Endothelial cell of umbilical vein (primary cell): ENCODE results near the gene POLD3. TPM values are rescaled to one million over a fixed set of nuclear protein-coding genes. Genes with fewer than 3 reads are reported as not detected.

Experiments
- BruUV-seq: library from RNA; stranded (reverse); fragments of 400-500 nt; replicated peaks from 2 replicates; lab custom pipeline; 2021; lab: Mats Ljungman, UMichigan
- CTCF ChIA-PET: fragments of 300-600, 350-600 bp; sonication (Branson Sonifier 250); formaldehyde crosslinking; loops from one replicate; lab custom pipeline; 2021; ENCODE audit warnings: antibody characterized with exemption, inconsistent platforms; lab: Charles Lee
- POLR2A ChIA-PET: fragments of 300-600, 350-600 bp; sonication (Branson Sonifier 250); formaldehyde crosslinking; loops from one replicate; lab custom pipeline; 2021; ENCODE audit warnings: antibody characterized with exemption, inconsistent platforms; lab: Charles Lee
- DNase-seq: peaks from one replicate; pipeline ENCODE4 v3.0.0-alpha.2; 2011; ENCODE audit warnings: low read depth, low spot score
- FAIRE-seq: peaks from 2 replicates; lab custom pipeline; 2011; peaks lifted over from hg19 to GRCh38; lab: Jason Lieb, UNC
- H2AFZ ChIP-seq: 2 replicates; pipeline ENCODE4 v1.6.0; 2012; ENCODE audit warnings: low read depth, low read length, control low read depth, inconsistent platforms
- H3K27ac ChIP-seq: 2 replicates; pipeline ENCODE4 v1.5.1; 2011; ENCODE audit warnings: low read depth, mild to moderate bottlenecking, control low read depth, low read length, moderate library complexity; ENCODE audit not compliant: insufficient read depth
- H3K27me3 ChIP-seq, 2 experiments: 2 replicates each; pipeline versions ENCODE4 v1.6.0 to v1.6.1; 2011; ENCODE audit warnings: low read length in 2 of 2, mixed read lengths in 1 of 2; ENCODE audit not compliant: control insufficient read depth in 2 of 2, insufficient read depth in 2 of 2
- H3K36me3 ChIP-seq, 2 experiments: 2 replicates in 1 of 2; 3 replicates in 1 of 2; pipeline ENCODE4 v1.5.1; 2011; ENCODE audit warnings: low read length in 2 of 2, mild to moderate bottlenecking in 1 of 2, moderate library complexity in 1 of 2; ENCODE audit not compliant: control insufficient read depth in 2 of 2, insufficient read depth in 2 of 2; ENCODE audit errors: extremely low read depth in 1 of 2
- H3K4me1 ChIP-seq: 3 replicates; pipeline ENCODE4 v1.5.1; 2011; ENCODE audit warnings: mild to moderate bottlenecking, low read length; ENCODE audit not compliant: control insufficient read depth, insufficient read depth; ENCODE audit errors: extremely low read depth
- H3K4me2 ChIP-seq: 2 replicates; pipeline ENCODE4 v1.6.1; 2011; ENCODE audit warnings: low read length, control low read depth, mixed read lengths; ENCODE audit not compliant: insufficient read depth
- H3K4me3 ChIP-seq, 3 experiments: fragments of 200-600 bp in 1 of 3; sonication (generic), shearing (Covaris generic) in 1 of 3; replicated peaks in 1 of 3; 2 replicates each; pipeline ENCODE4 v1.5.1; 2011 to 2016; ENCODE audit warnings: control low read depth in 3 of 3, low read length in 3 of 3, mild to moderate bottlenecking in 2 of 3, inconsistent platforms in 1 of 3, low read depth in 1 of 3, moderate library complexity in 1 of 3; ENCODE audit not compliant: insufficient read depth in 1 of 3
- H3K79me2 ChIP-seq: 2 replicates; pipeline ENCODE4 v1.6.0; 2012; ENCODE audit warnings: low read length, inconsistent platforms; ENCODE audit not compliant: control insufficient read depth, insufficient read depth
- H3K9ac ChIP-seq: replicated peaks from 2 replicates; pipeline ENCODE3; 2011; ENCODE audit warnings: low read length, control low read depth; ENCODE audit not compliant: insufficient read depth; ENCODE audit errors: extremely low read depth
- H3K9me1 ChIP-seq: replicated peaks from 3 replicates; pipeline ENCODE4 v1.6.0; 2011; ENCODE audit warnings: mild to moderate bottlenecking, low read length; ENCODE audit not compliant: control insufficient read depth, insufficient read depth; ENCODE audit errors: extremely low read depth
- H3K9me3 ChIP-seq: replicated peaks from 2 replicates; pipeline ENCODE4 v1.5.1; 2012; ENCODE audit warnings: low read length, inconsistent platforms; ENCODE audit not compliant: control insufficient read depth, insufficient read depth
- H4K20me1 ChIP-seq: replicated peaks from 2 replicates; pipeline ENCODE3; 2011; ENCODE audit warnings: mild to moderate bottlenecking, low read length; ENCODE audit not compliant: control insufficient read depth, insufficient read depth; ENCODE audit errors: extremely low read depth
- EZH2 ChIP-seq: IDR thresholded peaks from 2 replicates; pipeline ENCODE4 v1.6.1; 2012; ENCODE audit warnings: borderline replicate concordance, low read depth, mild to moderate bottlenecking, moderate library complexity, low read length, inconsistent platforms; ENCODE audit not compliant: severe bottlenecking
- FOS ChIP-seq: IDR thresholded peaks from 2 replicates; pipeline ENCODE4 v1.6.1; 2011; ENCODE audit warnings: mild to moderate bottlenecking, low read length, moderate library complexity, borderline replicate concordance; ENCODE audit not compliant: insufficient read depth
- GATA2 ChIP-seq: IDR thresholded peaks from 2 replicates; pipeline ENCODE4 v1.7.0; 2011; ENCODE audit warnings: low read depth, mild to moderate bottlenecking, moderate library complexity, mixed read lengths, low read length; ENCODE audit not compliant: insufficient read length, insufficient read depth
- JUN ChIP-seq: IDR thresholded peaks from 2 replicates; pipeline ENCODE4 v1.6.1; 2011; ENCODE audit warnings: borderline replicate concordance, low read depth; ENCODE audit not compliant: insufficient read length, insufficient read depth
- MYC ChIP-seq: IDR thresholded peaks from one replicate; pipeline ENCODE4 v1.6.1; 2011; ENCODE audit warnings: mild to moderate bottlenecking, low read depth, low read length
- POLR2A ChIP-seq: IDR thresholded peaks from 2 replicates; pipeline ENCODE4 v1.6.1; 2012; ENCODE audit warnings: low read depth, mild to moderate bottlenecking, control low read depth, low read length
- POLR2AphosphoS5 ChIP-seq: IDR thresholded peaks from 2 replicates; pipeline ENCODE4 v1.6.1; 2012; ENCODE audit warnings: low read depth, mild to moderate bottlenecking, control low read depth, low read length, moderate library complexity; ENCODE audit not compliant: insufficient read depth
- dilution Hi-C: fragments of 300-500 bp; cut with MboI; formaldehyde crosslinking; loops from one replicate; pipeline ENCODE4 v1.15.0; 2019; ENCODE audit warnings: low sequenced_read_pairs; ENCODE audit not compliant: extremely low pct_ligation_motif_present
- intact Hi-C: fragments of 100-400 bp; cut with micrococcal nuclease; formaldehyde crosslinking; loops from one replicate; pipeline ENCODE4 v1.10.0; 2022
- polyA plus RNA-seq, 4 experiments: library from polyadenylated mRNA; depleted of rRNA in 3 of 4; stranded (reverse) in 3 of 4; unstranded in 1 of 4; fragments of >200 nt; gene quantifications; 2 replicates each; pipeline versions ENCODE4 v1.2.1 to v1.2.3, GENCODE V29; 2011 to 2012; ENCODE audit warnings: missing spikeins in 1 of 4
- total RNA-seq: library from RNA; stranded (reverse); gene quantifications from 2 replicates; pipeline ENCODE4 v1.2.3, GENCODE V29; 2021
- TF ChIP-seq, protein P1 (sequence below), 2 donors: IDR thresholded peaks; 1 replicate in 1 of 2; 2 replicates in 1 of 2; pipeline ENCODE4 v1.5.1; 2011; ENCODE audit warnings: low read length in 2 of 2, mild to moderate bottlenecking in 2 of 2, moderate library complexity in 2 of 2, control low read depth in 1 of 2, inconsistent platforms in 1 of 2, low read depth in 1 of 2; ENCODE audit not compliant: insufficient read depth in 1 of 2; ENCODE audit errors: extremely low read depth in 1 of 2
- TF ChIP-seq, protein P2 (sequence below): IDR thresholded peaks from 2 replicates; pipeline ENCODE4 v1.6.1; 2011; ENCODE audit not compliant: insufficient read depth, insufficient read length

POLD3 gene
- total and polyA plus RNA-seq, 2 donors (not counting 3 experiments of a cell fraction or from before 2014, with no cell fraction given), result 8.9 to 25.2 TPM

GRCh38 chr11:74680035-74680671, 87.8 kb downstream of the POLD3 start:
- Histone ChIP-seq H3K9ac (no peak overlapping the region), H3K27me3 (no peaks in the 10 kb centered on the region), H3K79me2 (no peaks in the 10 kb centered on the region), H3K4me1 (peaks cover 4% of the 10 kb centered on the region), H2AFZ (no peak overlapping the region), H3K9me3 (no peaks in the 10 kb centered on the region), H3K4me2 (no peak overlapping the region), H4K20me1 (no peaks in the 10 kb centered on the region), H3K9me1 (no peaks in the 10 kb centered on the region), H3K36me3 (no peaks in the 10 kb centered on the region), H3K27ac (no peak overlapping the region), H3K4me3 (no peak overlapping the region)
- no peak for TF ChIP-seq GATA2
- no peak for TF ChIP-seq POLR2A
- TF ChIP-seq, protein P1, sequence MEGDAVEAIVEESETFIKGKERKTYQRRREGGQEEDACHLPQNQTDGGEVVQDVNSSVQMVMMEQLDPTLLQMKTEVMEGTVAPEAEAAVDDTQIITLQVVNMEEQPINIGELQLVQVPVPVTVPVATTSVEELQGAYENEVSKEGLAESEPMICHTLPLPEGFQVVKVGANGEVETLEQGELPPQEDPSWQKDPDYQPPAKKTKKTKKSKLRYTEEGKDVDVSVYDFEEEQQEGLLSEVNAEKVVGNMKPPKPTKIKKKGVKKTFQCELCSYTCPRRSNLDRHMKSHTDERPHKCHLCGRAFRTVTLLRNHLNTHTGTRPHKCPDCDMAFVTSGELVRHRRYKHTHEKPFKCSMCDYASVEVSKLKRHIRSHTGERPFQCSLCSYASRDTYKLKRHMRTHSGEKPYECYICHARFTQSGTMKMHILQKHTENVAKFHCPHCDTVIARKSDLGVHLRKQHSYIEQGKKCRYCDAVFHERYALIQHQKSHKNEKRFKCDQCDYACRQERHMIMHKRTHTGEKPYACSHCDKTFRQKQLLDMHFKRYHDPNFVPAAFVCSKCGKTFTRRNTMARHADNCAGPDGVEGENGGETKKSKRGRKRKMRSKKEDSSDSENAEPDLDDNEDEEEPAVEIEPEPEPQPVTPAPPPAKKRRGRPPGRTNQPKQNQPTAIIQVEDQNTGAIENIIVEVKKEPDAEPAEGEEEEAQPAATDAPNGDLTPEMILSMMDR (IDR thresholded peaks at IDR 0.05; ENCODE audit: extremely low read depth in 1 of 2, insufficient read depth in 1 of 2, low read depth in 1 of 2, low read length in 2 of 2), result no peak
- TF ChIP-seq, protein P2, sequence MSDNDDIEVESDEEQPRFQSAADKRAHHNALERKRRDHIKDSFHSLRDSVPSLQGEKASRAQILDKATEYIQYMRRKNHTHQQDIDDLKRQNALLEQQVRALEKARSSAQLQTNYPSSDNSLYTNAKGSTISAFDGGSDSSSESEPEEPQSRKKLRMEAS, result no peak
- no peak for TF ChIP-seq MYC
- TF ChIP-seq EZH2, result no peak
- no peak for TF ChIP-seq FOS
- TF ChIP-seq JUN, result no peak
- no peak for TF ChIP-seq POLR2AphosphoS5
- dilution Hi-C loops, result no loop called here
- FAIRE-seq, result no peak
- BruUV-seq, result no TSS peak
- CTCF ChIA-PET, result interaction anchor here (5.3 kb wide), 1 partner anchor 22 kb away, joined by 31 read pairs; no protein-coding TSS in a partner anchor
- intact Hi-C loops, result no loop called here
- POLR2A ChIA-PET, result no interaction called here
- DNase-seq, result no peak
